SJCRH30 (cell line): ENCODE data around the gene ASPHD2. TPM values are rescaled to one million over a fixed set of nuclear protein-coding genes. Genes with fewer than 3 reads are reported as not detected.
"Not testable (repeated sequence)": the region's sequence is repeated elsewhere in the genome, so short reads cannot be mapped to it uniquely, and the experiment has no call there.

Experiments used
- DNase-seq, 2 experiments: peaks; one replicate each; pipeline ENCODE4 v3.0.0-alpha.2; 2015 to 2020
- H3K27ac ChIP-seq: fragments of 250-450 bp; sonication (Bioruptor Pico); 2 replicates; pipeline ENCODE4 v1.5.1; 2020; ENCODE audit warnings: mild to moderate bottlenecking, moderate library complexity
- H3K27me3 ChIP-seq: fragments of 250-450 bp; sonication (Bioruptor Pico); 2 replicates; pipeline ENCODE4 v1.5.1; 2020; ENCODE audit warnings: mild to moderate bottlenecking, moderate library complexity
- H3K36me3 ChIP-seq: fragments of 250-450 bp; sonication (Bioruptor Pico); 2 replicates; pipeline ENCODE4 v1.5.1; 2020; ENCODE audit warnings: mild to moderate bottlenecking, moderate library complexity
- H3K4me1 ChIP-seq: fragments of 250-450 bp; sonication (Bioruptor Pico); 2 replicates; pipeline ENCODE4 v1.5.1; 2020; ENCODE audit warnings: mild to moderate bottlenecking, moderate library complexity
- H3K4me3 ChIP-seq: fragments of 250-450 bp; sonication (Bioruptor Pico); 2 replicates; pipeline ENCODE4 v1.5.1; 2020; ENCODE audit warnings: mild to moderate bottlenecking, moderate library complexity
- H3K9me3 ChIP-seq: fragments of 250-450 bp; sonication (Bioruptor Pico); replicated peaks from 2 replicates; pipeline ENCODE4 v1.5.1; 2020; ENCODE audit warnings: mild to moderate bottlenecking, moderate library complexity
- total RNA-seq: library from RNA; depleted of rRNA; stranded (reverse); fragments of >200 nt; shearing (Covaris generic); gene quantifications from 2 replicates; pipeline ENCODE4 v1.2.3, GENCODE V29; 2014

The ASPHD2 gene
- total RNA-seq, 1 experiment from 2014 or later = 3.5 TPM

DNA sequence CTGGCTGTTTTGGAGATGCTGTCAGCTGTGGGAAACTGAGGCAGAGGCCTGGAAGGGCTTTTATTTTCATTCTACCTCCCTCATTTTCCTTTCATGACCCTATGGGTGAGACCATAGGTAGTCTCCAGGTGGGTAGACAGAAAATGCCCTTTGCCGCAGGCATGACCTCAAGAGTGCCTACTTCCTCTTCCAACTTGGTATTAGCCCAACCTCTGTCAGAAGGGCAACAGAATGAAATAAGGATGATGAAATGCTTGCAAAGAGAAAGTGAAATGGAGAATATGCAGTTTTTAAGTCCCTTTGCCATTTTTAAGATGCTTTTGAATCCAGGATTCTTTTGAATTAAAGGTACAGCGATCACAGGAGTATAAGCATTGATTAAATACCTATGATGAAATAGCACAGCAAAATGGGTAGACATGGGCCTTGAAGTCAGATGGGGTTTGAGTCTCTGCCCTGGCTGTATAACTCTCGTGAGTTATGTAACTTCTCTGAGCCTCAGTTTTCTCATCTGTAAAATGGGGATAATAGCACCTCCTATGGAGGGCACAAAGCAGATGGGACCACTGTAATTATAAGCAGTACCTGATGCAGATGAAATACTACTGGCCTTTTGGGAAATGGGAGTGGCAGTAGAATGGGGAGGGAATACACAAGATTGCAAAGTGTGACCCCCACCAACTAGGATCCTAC is 3.7 kb downstream of the ASPHD2 start:
- Histone ChIP-seq H3K4me3 (no peak overlapping the region), H3K27me3 (no peaks in the 10 kb centered on the region), H3K27ac (no peak overlapping the region), H3K9me3 (no peaks in the 10 kb centered on the region), H3K4me1 (peaks cover 18% of the 10 kb centered on the region), H3K36me3 (no peaks in the 10 kb centered on the region)
- DNase-seq = no peak

GRCh38 chr22:26433805-26434204 is 4.7 kb downstream of the ASPHD2 start:
- H3K27me3 ChIP-seq = no peaks in the 10 kb centered on the region
- H3K9me3 ChIP-seq = no peaks in the 10 kb centered on the region
- no peak overlapping the region for H3K4me3 ChIP-seq
- peaks cover 18% of the 10 kb centered on the region for H3K4me1 ChIP-seq
- H3K27ac ChIP-seq = no peak overlapping the region
- no peaks in the 10 kb centered on the region for H3K36me3 ChIP-seq
- DNase-seq = no peak

- no peak overlapping the region for H3K4me3 ChIP-seq
- H3K27me3 ChIP-seq = no peaks in the 10 kb centered on the region
- H3K36me3 ChIP-seq = 0 out of 2 replicates have a peak, but pooled peaks cover 2% of the 10 kb centered on the region
- no peaks in the 10 kb centered on the region for H3K9me3 ChIP-seq
- peaks cover 9% of the 10 kb centered on the region for H3K4me1 ChIP-seq
- H3K27ac ChIP-seq = no peak overlapping the region
- DNase-seq = no peak
These were observed 6.5 kb downstream of the ASPHD2 start for GRCh38 chr22:26435327-26436093.

DNA sequence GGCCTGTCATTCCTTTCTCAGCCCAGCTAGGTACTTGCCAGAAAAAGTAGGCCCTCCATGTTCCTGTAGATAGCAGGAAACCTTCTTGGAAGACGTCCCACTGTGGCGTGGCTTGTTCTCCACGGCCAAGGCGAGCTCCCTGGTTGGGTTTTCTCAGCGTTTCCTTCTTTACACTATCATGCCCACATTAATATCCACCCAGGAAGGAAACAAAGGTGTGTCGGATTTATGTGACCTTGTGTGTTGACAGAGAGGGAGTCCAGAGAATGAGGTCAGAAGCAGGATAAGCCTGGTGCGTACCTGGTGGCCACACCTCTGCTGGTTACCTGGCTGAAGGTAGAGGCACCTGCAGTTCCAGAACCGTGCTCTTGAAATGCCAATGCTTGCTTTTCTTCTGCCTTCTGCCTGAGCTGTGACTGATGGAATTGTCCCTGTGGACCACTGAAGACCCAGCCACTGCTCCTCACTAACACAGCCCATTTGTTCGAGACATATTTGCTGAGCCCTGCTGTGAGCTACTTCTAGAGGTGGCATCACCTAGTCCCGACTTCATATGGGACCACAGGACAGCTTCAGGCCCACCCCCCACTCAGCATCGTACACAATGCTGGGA is 7.9 kb downstream of the ASPHD2 start:
- Histone ChIP-seq H3K9me3 (no peaks in the 10 kb centered on the region), H3K36me3 (0 out of 2 replicates have a peak, but pooled peaks cover 2% of the 10 kb centered on the region), H3K4me3 (no peak overlapping the region), H3K27ac (no peak overlapping the region), H3K4me1 (no peaks in the 10 kb centered on the region), H3K27me3 (no peaks in the 10 kb centered on the region)
- no peak for DNase-seq

- Histone ChIP-seq H3K4me1 (no peaks in the 10 kb centered on the region), H3K36me3 (0 out of 2 replicates have a peak, but pooled peaks cover 2% of the 10 kb centered on the region), H3K4me3 (no peak overlapping the region), H3K27me3 (no peaks in the 10 kb centered on the region), H3K9me3 (no peaks in the 10 kb centered on the region), H3K27ac (no peak overlapping the region)
- no peak for DNase-seq
These were observed 8.8 kb downstream of the ASPHD2 start for GRCh38 chr22:26437694-26438392.

DNA sequence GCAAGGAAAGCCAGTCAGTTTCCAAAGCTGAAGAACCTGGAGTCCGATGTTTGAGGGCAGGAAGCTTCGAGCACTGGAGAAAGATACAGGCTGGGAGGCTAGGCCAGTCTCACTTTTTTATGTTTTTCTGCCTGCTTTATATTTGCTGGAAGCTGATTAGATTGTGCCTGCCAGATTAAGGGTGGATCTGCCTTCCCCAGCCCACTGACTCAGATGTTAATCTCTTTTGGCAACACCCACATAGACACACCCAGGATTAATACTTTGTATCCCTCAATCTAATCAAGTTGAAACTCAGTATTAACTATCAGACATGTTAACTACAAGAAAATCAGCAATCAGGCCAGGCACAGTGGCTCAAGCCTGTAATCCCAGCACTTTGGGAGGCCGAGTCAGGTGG is 9.7 kb downstream of the ASPHD2 start:
- H3K27ac ChIP-seq, H3K4me1 ChIP-seq, H3K9me3 ChIP-seq, H3K27me3 ChIP-seq, DNase-seq, H3K36me3 ChIP-seq, H3K4me3 ChIP-seq: not testable (repeated sequence)

DNA sequence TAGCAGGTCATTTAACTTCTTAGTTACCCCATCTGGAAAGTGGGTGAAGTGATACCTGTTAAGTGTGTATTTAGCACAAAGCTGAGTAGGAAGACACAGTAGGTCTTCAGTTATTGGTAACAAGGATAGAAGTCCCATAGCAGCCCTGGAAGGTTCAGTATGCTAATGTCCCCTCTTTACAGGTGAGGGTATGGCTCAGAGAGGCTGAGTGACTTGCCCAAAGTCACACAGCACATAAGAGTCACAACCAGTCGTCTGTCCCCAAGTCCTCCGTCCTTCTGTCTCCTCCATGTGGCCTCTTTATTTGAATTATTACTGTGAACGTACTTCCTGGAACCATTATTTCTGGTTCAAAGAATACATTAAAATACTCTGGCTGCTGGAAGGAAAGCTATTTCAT is 10.5 kb downstream of the ASPHD2 start:
- no peaks in the 10 kb centered on the region for H3K4me1 ChIP-seq
- H3K9me3 ChIP-seq = no peaks in the 10 kb centered on the region
- DNase-seq = no peak
- no peaks in the 10 kb centered on the region for H3K27me3 ChIP-seq
- H3K36me3 ChIP-seq = 0 out of 2 replicates have a peak, but pooled peaks cover 2% of the 10 kb centered on the region
- no peak overlapping the region for H3K27ac ChIP-seq
- no peak overlapping the region for H3K4me3 ChIP-seq

- no peaks in the 10 kb centered on the region for H3K27me3 ChIP-seq
- H3K4me1 ChIP-seq = no peaks in the 10 kb centered on the region
- H3K4me3 ChIP-seq = no peak overlapping the region
- no peak for DNase-seq
- H3K27ac ChIP-seq = no peak overlapping the region
- H3K9me3 ChIP-seq = no peaks in the 10 kb centered on the region
- 0 out of 2 replicates have a peak, but pooled peaks cover 2% of the 10 kb centered on the region for H3K36me3 ChIP-seq
These were observed 13.2 kb downstream of the ASPHD2 start for GRCh38 chr22:26442086-26442756.

DNA sequence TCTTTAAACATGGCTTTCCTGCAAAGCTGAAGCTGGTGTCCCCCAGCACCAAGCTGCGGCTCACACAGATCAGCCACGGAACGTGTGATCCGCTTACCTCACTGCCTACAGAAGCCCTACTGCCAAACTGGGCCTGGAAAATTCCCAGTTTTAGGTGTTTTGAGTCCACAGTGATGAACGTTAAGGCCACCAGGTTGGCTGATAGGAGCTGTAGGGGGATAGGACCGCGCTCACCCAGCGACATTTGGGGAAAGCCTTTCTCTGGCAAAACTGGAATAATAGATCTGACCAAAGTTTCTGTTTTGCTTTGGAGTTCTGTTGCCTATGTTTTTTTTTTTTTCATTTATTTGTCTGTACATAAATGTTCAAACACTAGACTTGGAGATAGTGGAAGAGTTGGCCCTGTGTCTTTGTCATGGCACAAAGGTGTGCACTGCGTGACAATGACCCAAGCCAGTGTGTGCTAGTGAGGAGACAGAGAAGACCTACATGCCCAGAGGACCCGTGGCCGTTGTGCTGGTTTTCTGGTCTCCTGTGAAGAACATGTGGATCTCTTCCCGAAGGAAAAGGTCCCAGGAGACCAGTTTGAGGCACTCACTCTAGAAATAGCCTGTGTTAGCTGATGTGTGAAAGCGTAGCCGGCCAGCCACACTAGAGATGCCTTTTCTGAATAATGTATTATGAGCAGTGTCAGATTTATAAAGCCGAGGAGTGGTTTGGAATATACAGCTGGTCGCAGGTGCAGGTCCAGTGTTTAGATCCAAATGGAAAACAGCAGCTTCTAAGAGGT is 15.0 kb downstream of the ASPHD2 start:
- H3K4me3 ChIP-seq = no peak overlapping the region
- no peaks in the 10 kb centered on the region for H3K27me3 ChIP-seq
- H3K36me3 ChIP-seq = 0 out of 2 replicates have a peak, but pooled peaks cover 2% of the 10 kb centered on the region
- DNase-seq = no peak
- H3K27ac ChIP-seq = no peak overlapping the region
- no peaks in the 10 kb centered on the region for H3K4me1 ChIP-seq
- H3K9me3 ChIP-seq = no peaks in the 10 kb centered on the region

GRCh38 chr22:26444777-26445176 is 15.7 kb downstream of the ASPHD2 start:
- Histone ChIP-seq H3K9me3 (no peaks in the 10 kb centered on the region), H3K4me1 (no peaks in the 10 kb centered on the region)

GRCh38 chr22:26445577-26446275 is 16.7 kb downstream of the ASPHD2 start:
- Histone ChIP-seq H3K9me3 (no peaks in the 10 kb centered on the region), H3K4me1 (no peaks in the 10 kb centered on the region), H3K4me3 (no peak overlapping the region), H3K36me3 (no peaks in the 10 kb centered on the region), H3K27me3 (no peaks in the 10 kb centered on the region), H3K27ac (no peak overlapping the region)
- peak in 1 of 2 experiments; percentile 25 for DNase-seq

More at GRCh38 chr22:26444777-26445176, 15.7 kb downstream of the ASPHD2 start:
- no peak overlapping the region for H3K27ac ChIP-seq
- H3K27me3 ChIP-seq = no peaks in the 10 kb centered on the region
- no peak overlapping the region for H3K4me3 ChIP-seq
- no peak for DNase-seq
- no peaks in the 10 kb centered on the region for H3K36me3 ChIP-seq

DNA sequence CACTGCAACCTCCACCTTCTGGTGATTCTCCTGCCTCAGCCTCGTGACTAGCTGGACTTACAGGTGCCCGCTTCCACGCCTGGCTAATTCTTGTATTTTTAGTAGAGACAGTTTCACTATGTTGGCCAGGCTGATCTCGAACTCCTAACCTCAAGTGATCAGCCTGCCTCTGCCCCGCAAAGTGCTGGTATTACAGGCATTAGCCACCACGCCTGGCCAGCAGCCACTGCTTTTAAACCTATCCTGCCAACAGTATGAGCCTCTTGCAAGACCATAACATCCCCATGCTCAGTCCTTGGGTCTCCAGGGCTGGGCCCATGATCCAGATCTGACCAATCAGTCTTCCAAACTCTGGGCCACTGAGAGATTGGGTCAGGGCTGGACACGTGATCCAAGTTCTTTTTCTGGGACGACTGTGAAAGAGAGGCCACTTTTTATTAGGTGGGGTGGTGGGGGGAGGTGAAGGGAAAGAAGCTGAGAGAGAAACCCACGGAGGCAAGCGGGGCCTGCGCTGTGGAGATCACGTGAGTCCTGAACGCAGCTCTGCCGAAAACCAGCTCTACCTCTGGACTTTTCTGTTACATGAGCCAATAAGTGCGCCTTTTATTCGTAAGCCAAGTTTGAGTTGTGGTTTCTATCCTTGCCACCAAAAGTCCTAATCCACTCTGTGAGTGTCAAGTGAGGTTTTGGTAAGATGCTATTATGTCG is 17.9 kb downstream of the ASPHD2 start:
- H3K36me3 ChIP-seq = no peaks in the 10 kb centered on the region
- no peak overlapping the region for H3K27ac ChIP-seq
- H3K4me3 ChIP-seq = no peak overlapping the region
- no peak for DNase-seq
- H3K27me3 ChIP-seq = no peaks in the 10 kb centered on the region
- no peaks in the 10 kb centered on the region for H3K4me1 ChIP-seq
- no peaks in the 10 kb centered on the region for H3K9me3 ChIP-seq
